CD14-positive monocyte (primary cell): ENCODE data around the gene LNPEP. TPM values are rescaled to one million over a fixed set of nuclear protein-coding genes. Genes with fewer than 3 reads are reported as not detected.

Source experiments
- DNase-seq, 3 donors: peaks; one replicate each; pipeline ENCODE4 v3.0.0-alpha.2; 2011 to 2022
- H2AFZ ChIP-seq: 2 replicates; pipeline ENCODE4 v1.6.0; 2012; ENCODE audit warnings: mild to moderate bottlenecking, low read depth, low read length, inconsistent platforms; ENCODE audit not compliant: insufficient read depth, poor library complexity, severe bottlenecking
- H3K27ac ChIP-seq, 2 donors: 1 replicate in 1 of 2; 2 replicates in 1 of 2; pipeline ENCODE4 v1.5.1; 2012 to 2013; ENCODE audit warnings: low read length in 2 of 2, control low read depth in 1 of 2, inconsistent platforms in 1 of 2, low read depth in 1 of 2, mild to moderate bottlenecking in 1 of 2
- H3K27me3 ChIP-seq, 2 donors: one replicate each; pipeline versions ENCODE4 v1.6.0 to v1.6.1; 2011 to 2013; ENCODE audit warnings: low read length in 2 of 2; ENCODE audit not compliant: control insufficient read depth in 2 of 2, insufficient read depth in 2 of 2
- H3K36me3 ChIP-seq, 2 donors: replicated peaks in 1 of 2; 1 replicate in 1 of 2; 2 replicates in 1 of 2; pipeline versions ENCODE4 v1.5.1 to v1.6.1; 2012 to 2013; ENCODE audit warnings: low read length in 2 of 2, control low read depth in 1 of 2, inconsistent platforms in 1 of 2, mild to moderate bottlenecking in 1 of 2; ENCODE audit not compliant: insufficient read depth in 2 of 2, control insufficient read depth in 1 of 2
- H3K4me1 ChIP-seq, 2 donors: 1 replicate in 1 of 2; 2 replicates in 1 of 2; pipeline versions ENCODE4 v1.5.1 to v1.6.1; 2012 to 2013; ENCODE audit warnings: low read length in 2 of 2, control low read depth in 1 of 2, inconsistent platforms in 1 of 2, mild to moderate bottlenecking in 1 of 2, moderate library complexity in 1 of 2; ENCODE audit not compliant: insufficient read depth in 2 of 2, control insufficient read depth in 1 of 2
- H3K4me2 ChIP-seq: replicated peaks from 2 replicates; pipeline ENCODE3; 2012; ENCODE audit warnings: low read length, moderate library complexity, mild to moderate bottlenecking; ENCODE audit not compliant: poor library complexity, severe bottlenecking; ENCODE audit errors: extremely low read depth
- H3K4me3 ChIP-seq, 3 experiments: fragments of 200-600 bp in 1 of 3; sonication (generic) in 1 of 3; replicated peaks in 1 of 3; 1 replicate in 2 of 3; 2 replicates in 1 of 3; pipeline ENCODE4 v1.5.1; 2011 to 2013; ENCODE audit warnings: low read length in 3 of 3, mild to moderate bottlenecking in 3 of 3, control low read depth in 2 of 3, low read depth in 2 of 3, inconsistent platforms in 1 of 3, moderate library complexity in 1 of 3
- H3K79me2 ChIP-seq: 2 replicates; pipeline ENCODE4 v1.6.0; 2012; ENCODE audit warnings: mild to moderate bottlenecking, control low read depth, inconsistent platforms, low read length, moderate library complexity; ENCODE audit not compliant: insufficient read depth
- H3K9ac ChIP-seq: 2 replicates; pipeline ENCODE4 v1.6.0; 2017; ENCODE audit warnings: low read length, mild to moderate bottlenecking; ENCODE audit not compliant: insufficient read depth, poor library complexity, severe bottlenecking
- H3K9me3 ChIP-seq, 2 donors: replicated peaks in 1 of 2; 1 replicate in 1 of 2; 2 replicates in 1 of 2; pipeline versions ENCODE4 v1.5.1 to v1.6.1; 2012 to 2013; ENCODE audit warnings: low read length in 2 of 2, control low read depth in 1 of 2; ENCODE audit not compliant: control insufficient read depth in 1 of 2, insufficient read depth in 1 of 2
- H4K20me1 ChIP-seq: 2 replicates; pipeline ENCODE4 v1.6.0; 2012; ENCODE audit warnings: mild to moderate bottlenecking, low read length, control low read depth, moderate library complexity; ENCODE audit not compliant: insufficient read depth
- H3K27ac Mint-ChIP-seq, 7 donors: one replicate each; pipeline ENCODE4 v1.8.0; 2020; ENCODE audit warnings: mild to moderate bottlenecking in 7 of 7, mixed read lengths in 7 of 7, moderate library complexity in 6 of 7, inconsistent platforms in 2 of 7
- H3K27me3 Mint-ChIP-seq, 3 donors: one replicate each; pipeline ENCODE4 v1.8.0; 2021 to 2022; ENCODE audit warnings: low read depth in 3 of 3, mild to moderate bottlenecking in 3 of 3, mixed read lengths in 3 of 3, moderate library complexity in 3 of 3, inconsistent platforms in 1 of 3
- H3K36me3 Mint-ChIP-seq, 2 donors: one replicate each; pipeline ENCODE4 v1.8.0; 2020; ENCODE audit warnings: mixed read lengths in 2 of 2, inconsistent platforms in 1 of 2, mild to moderate bottlenecking in 1 of 2
- H3K4me1 Mint-ChIP-seq: one replicate; pipeline ENCODE4 v1.8.0; 2020; ENCODE audit warnings: mild to moderate bottlenecking, mixed read lengths
- H3K4me3 Mint-ChIP-seq, 2 donors: one replicate each; pipeline ENCODE4 v1.8.0; 2020; ENCODE audit warnings: mild to moderate bottlenecking in 2 of 2, mixed read lengths in 2 of 2, moderate library complexity in 1 of 2
- H3K9me3 Mint-ChIP-seq, 7 donors: one replicate each; pipeline ENCODE4 v1.8.0; 2020 to 2022; ENCODE audit warnings: mixed read lengths in 7 of 7, mild to moderate bottlenecking in 6 of 7, moderate library complexity in 6 of 7, inconsistent platforms in 2 of 7
- CTCF ChIP-seq: fragments of 200-600 bp; IDR thresholded peaks from one replicate; pipeline ENCODE4 v1.8.0; 2022; ENCODE audit warnings: antibody characterized with exemption, mild to moderate bottlenecking
- WGBS: methylation state at CpG from one replicate; pipeline ENCODE4 v1.1.5; 2013; ENCODE audit warnings: missing lambda C conversion rate; ENCODE audit not compliant: insufficient coverage; 5-methylcytosine and 5-hydroxymethylcytosine counted together
- intact Hi-C, 2 donors: fragments of 100-400 bp; cut with micrococcal nuclease; formaldehyde crosslinking; loops; one replicate each; pipeline versions ENCODE4 v1.15.0 to v1.15.1; 2023
- polyA plus RNA-seq, 3 donors: library from polyadenylated mRNA; depleted of rRNA in 1 of 3; unstranded in 2 of 3; stranded (reverse) in 1 of 3; fragments of 300-500 nt in 2 of 3; fragments of >200 nt in 1 of 3; fragmentation: Illumina TruSeq in 2 of 3; gene quantifications; 1 replicate in 2 of 3; 2 replicates in 1 of 3; pipeline ENCODE4 v1.2.3, GENCODE V29; 2012 to 2021

Gene LNPEP
- polyA plus RNA-seq, 3 donors, result 9.2 to 22.5 (median 14.5) TPM

- peaks cover 13 to 22% of the 10 kb centered on the region in 2 donors for H3K4me1 ChIP-seq
- no peak for TF ChIP-seq CTCF
- H3K27ac ChIP-seq, result no peak overlapping the region
- no peak overlapping the region for H2AFZ ChIP-seq
- no peak overlapping the region for H3K9ac ChIP-seq
- no peaks in the 10 kb centered on the region for H3K9me3 ChIP-seq
- peak overlapping the region in 3 of 7 donors; percentile 3 to 32 (median 6) for H3K27ac Mint-ChIP-seq
- no peak overlapping the region for H3K4me3 Mint-ChIP-seq
- H3K9me3 Mint-ChIP-seq, result peaks cover 0 to 2% (median 0%) of the 10 kb centered on the region in 7 donors
- no peak overlapping the region for H3K4me2 ChIP-seq
- peaks cover 26 to 67% of the 10 kb centered on the region in 2 donors for H3K36me3 ChIP-seq
- H3K79me2 ChIP-seq, result no peaks in the 10 kb centered on the region
- peaks cover 0 to 1% (median 0%) of the 10 kb centered on the region in 3 donors for H3K27me3 Mint-ChIP-seq
- peaks cover 57 to 64% of the 10 kb centered on the region in 2 donors for H3K36me3 Mint-ChIP-seq
- no peaks in the 10 kb centered on the region for H4K20me1 ChIP-seq
- WGBS, result 95% methylated on average over 3 of the region's 6 CpGs
- DNase-seq, result no peak
- no peak overlapping the region for H3K4me3 ChIP-seq
- no peaks in the 10 kb centered on the region for H3K27me3 ChIP-seq
- peaks cover 21% of the 10 kb centered on the region for H3K4me1 Mint-ChIP-seq
- intact Hi-C loops, result no loop called here
Measured at GRCh38 chr5:96901384-96901783, 34.5 kb upstream of the LNPEP start.

DNA sequence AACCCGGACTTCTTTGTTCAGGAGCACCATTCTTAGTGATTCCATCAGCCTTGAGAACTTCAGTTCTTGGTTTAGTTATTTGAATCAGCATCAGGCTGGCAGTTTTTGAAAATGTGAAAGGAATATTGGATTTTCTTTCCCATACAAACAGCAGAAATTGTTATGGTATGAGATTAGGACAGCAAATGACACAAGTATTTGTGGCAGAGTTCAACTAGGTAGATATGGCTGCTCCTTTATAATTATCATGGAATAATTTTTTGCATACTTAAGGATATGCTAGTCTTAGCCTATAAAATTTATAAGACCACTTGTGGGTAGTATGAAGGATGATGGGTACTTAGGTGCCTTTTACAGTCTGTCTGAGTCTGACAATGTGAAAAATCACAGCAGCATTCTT lies 34.0 kb upstream of the LNPEP start:
- Mint-ChIP-seq H3K27ac (no peak overlapping the region), H3K36me3 (peaks cover 58 to 64% of the 10 kb centered on the region in 2 donors), H3K4me1 (peaks cover 18% of the 10 kb centered on the region), H3K27me3 (peaks cover 0 to 1% (median 0%) of the 10 kb centered on the region in 3 donors), H3K4me3 (no peak overlapping the region), H3K9me3 (peaks cover 0 to 2% (median 0%) of the 10 kb centered on the region in 7 donors)
- H2AFZ ChIP-seq, result no peak overlapping the region
- no peak overlapping the region for H3K27ac ChIP-seq
- H3K4me2 ChIP-seq, result no peak overlapping the region
- intact Hi-C loops, result no loop called here
- H3K9ac ChIP-seq, result no peak overlapping the region
- DNase-seq, result no peak
- no peaks in the 10 kb centered on the region for H3K27me3 ChIP-seq
- H3K36me3 ChIP-seq, result peaks cover 26 to 72% of the 10 kb centered on the region in 2 donors
- no peak overlapping the region for H3K4me3 ChIP-seq
- TF ChIP-seq CTCF, result no peak
- peaks cover 11 to 17% of the 10 kb centered on the region in 2 donors for H3K4me1 ChIP-seq
- H4K20me1 ChIP-seq, result no peaks in the 10 kb centered on the region
- H3K79me2 ChIP-seq, result no peaks in the 10 kb centered on the region
- 100% methylated on average over 1 of the region's 1 CpG for WGBS
- no peaks in the 10 kb centered on the region for H3K9me3 ChIP-seq
